Measurements from ENCODE around the gene CCDC63.
"Not testable (repeated sequence)": the region's sequence is repeated elsewhere in the genome, so short reads cannot be mapped to it uniquely, and the experiment has no call there.

Gene CCDC63

GRCh38 chr12:110940296-110940695 lies 93.5 kb downstream of the CCDC63 start:
- TF ChIP-seq MYC (IDR thresholded peaks at IDR 0.05; ENCODE audit: low read depth, low read length) = no peak
- no peak for TF ChIP-seq MAX (IDR thresholded peaks at IDR 0.05; ENCODE audit: low read depth, low read length)
- TF ChIP-seq POLR2A (IDR thresholded peaks at IDR 0.05; ENCODE audit: extremely low read depth, insufficient read length) = no peak
- TF ChIP-seq, protein P1, sequence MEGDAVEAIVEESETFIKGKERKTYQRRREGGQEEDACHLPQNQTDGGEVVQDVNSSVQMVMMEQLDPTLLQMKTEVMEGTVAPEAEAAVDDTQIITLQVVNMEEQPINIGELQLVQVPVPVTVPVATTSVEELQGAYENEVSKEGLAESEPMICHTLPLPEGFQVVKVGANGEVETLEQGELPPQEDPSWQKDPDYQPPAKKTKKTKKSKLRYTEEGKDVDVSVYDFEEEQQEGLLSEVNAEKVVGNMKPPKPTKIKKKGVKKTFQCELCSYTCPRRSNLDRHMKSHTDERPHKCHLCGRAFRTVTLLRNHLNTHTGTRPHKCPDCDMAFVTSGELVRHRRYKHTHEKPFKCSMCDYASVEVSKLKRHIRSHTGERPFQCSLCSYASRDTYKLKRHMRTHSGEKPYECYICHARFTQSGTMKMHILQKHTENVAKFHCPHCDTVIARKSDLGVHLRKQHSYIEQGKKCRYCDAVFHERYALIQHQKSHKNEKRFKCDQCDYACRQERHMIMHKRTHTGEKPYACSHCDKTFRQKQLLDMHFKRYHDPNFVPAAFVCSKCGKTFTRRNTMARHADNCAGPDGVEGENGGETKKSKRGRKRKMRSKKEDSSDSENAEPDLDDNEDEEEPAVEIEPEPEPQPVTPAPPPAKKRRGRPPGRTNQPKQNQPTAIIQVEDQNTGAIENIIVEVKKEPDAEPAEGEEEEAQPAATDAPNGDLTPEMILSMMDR (IDR thresholded peaks at IDR 0.05; ENCODE audit: low read depth, low read length) = no peak
- no peak overlapping the region for H3K4me3 ChIP-seq (ENCODE audit: low read depth, low read length)
- no peak for DNase-seq (ENCODE audit: low read depth)

DNA sequence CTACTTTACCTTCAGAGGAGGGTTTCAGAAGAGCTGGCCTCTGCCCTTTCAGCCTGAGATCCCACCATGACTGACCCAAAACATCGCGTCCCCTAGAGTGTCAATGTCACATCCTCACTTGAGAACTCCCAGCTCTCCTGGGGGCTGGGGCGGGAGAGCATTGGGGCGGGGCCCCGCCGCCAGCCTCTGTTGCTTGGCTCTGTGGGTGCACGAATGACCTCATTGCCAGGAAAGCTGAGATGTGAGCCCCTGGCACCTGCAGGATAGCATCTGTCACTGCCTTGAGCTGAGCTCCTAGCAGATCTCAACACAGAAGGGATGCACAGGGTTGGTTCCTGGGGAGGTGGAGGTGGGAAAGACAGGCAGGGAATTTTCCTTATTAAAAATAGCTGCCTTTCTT lies 94.1 kb downstream of the CCDC63 start:
- no peak for DNase-seq (ENCODE audit: low read depth)
- TF ChIP-seq MYC (IDR thresholded peaks at IDR 0.05; ENCODE audit: low read depth, low read length) = no peak
- TF ChIP-seq, protein P1 (IDR thresholded peaks at IDR 0.05; ENCODE audit: low read depth, low read length) = no peak
- no peak for TF ChIP-seq MAX (IDR thresholded peaks at IDR 0.05; ENCODE audit: low read depth, low read length)
- TF ChIP-seq POLR2A (IDR thresholded peaks at IDR 0.05; ENCODE audit: extremely low read depth, insufficient read length) = no peak

DNA sequence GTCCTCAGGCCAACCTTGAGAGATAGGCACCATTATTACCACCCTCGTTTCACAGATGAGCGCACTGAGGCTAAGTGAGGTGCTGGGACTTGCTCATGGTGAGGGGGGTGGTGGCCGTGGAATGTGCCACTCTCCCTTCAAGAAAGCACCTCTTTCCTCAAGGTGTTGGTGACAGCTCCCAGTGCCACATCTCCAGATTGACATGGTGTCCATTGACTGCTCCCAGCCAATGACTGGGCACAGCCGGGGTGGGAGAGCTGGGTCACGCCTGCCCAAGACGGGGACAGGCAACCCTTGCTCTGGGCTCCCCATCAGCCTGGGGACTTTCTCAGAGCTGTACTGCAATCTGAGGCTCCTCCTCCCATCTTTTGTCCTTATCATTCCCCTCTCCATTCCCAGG lies 94.6 kb downstream of the CCDC63 start:
- TF ChIP-seq POLR2A (IDR thresholded peaks at IDR 0.05; ENCODE audit: extremely low read depth, insufficient read length) (no peak), MAX (IDR thresholded peaks at IDR 0.05; ENCODE audit: low read depth, low read length) (no peak), MYC (IDR thresholded peaks at IDR 0.05; ENCODE audit: low read depth, low read length) (no peak)
- TF ChIP-seq, protein P1 (IDR thresholded peaks at IDR 0.05; ENCODE audit: low read depth, low read length) = no peak
- H3K4me3 ChIP-seq (ENCODE audit: low read depth, low read length) = no peak overlapping the region
- DNase-seq (ENCODE audit: low read depth) = no peak

More for the DNA sequence above, 94.1 kb downstream of the CCDC63 start:
- H3K4me3 ChIP-seq (ENCODE audit: low read depth, low read length) = no peak overlapping the region

DNA sequence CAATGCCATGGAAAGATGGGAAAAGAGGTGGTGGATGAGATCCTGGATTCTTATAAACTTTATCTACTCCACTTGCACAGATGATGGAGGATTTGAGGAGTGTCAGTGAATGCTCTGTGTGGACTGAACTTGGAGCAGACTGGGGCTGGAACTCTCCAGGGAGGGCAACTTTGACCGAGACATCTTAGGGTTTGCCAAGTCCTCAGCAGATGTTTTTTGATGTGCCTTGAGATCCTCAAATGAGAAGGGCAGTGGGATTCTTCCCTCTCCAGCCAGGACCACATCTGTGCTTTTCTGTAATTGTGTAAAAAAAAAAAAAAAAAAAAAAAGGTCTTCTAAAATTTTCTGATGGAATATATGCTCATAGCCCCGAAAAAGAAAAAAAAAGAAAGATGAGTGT lies 96.6 kb downstream of the CCDC63 start:
- no peak overlapping the region for H3K4me3 ChIP-seq (ENCODE audit: low read depth, low read length)
- no peak for DNase-seq (ENCODE audit: low read depth)
- no peak for TF ChIP-seq POLR2A (IDR thresholded peaks at IDR 0.05; ENCODE audit: extremely low read depth, insufficient read length)
- TF ChIP-seq MAX (IDR thresholded peaks at IDR 0.05; ENCODE audit: low read depth, low read length) = no peak
- TF ChIP-seq, protein P1 (IDR thresholded peaks at IDR 0.05; ENCODE audit: low read depth, low read length) = no peak

DNA sequence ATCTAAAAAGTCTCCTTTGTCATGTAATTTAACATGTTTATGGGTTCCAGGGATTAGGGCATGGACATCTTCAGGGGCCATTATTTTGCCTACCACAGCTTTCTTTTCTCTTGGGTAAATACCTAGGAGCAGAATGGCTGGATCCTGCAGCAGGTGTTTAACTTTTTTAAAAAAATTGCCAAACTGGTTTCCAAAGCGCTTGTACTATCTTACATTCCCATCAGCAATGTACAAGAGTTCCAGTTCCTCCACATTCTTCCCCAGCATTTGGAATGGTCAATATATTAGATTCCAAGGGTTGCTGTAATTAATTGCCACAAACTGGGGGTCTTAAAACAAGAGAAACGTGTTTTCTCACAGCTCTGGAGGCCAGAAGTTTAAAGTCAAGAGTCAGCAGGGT lies 101.3 kb downstream of the CCDC63 start:
- no peak overlapping the region for H3K4me3 ChIP-seq (ENCODE audit: low read depth, low read length)
- TF ChIP-seq MAX (IDR thresholded peaks at IDR 0.05; ENCODE audit: low read depth, low read length) = no peak
- TF ChIP-seq, protein P1 (IDR thresholded peaks at IDR 0.05; ENCODE audit: low read depth, low read length) = no peak
- TF ChIP-seq MYC (IDR thresholded peaks at IDR 0.05; ENCODE audit: low read depth, low read length) = no peak
- no peak for TF ChIP-seq POLR2A (IDR thresholded peaks at IDR 0.05; ENCODE audit: extremely low read depth, insufficient read length)
- no peak for DNase-seq (ENCODE audit: low read depth)

- not testable (repeated sequence) for H3K4me3 ChIP-seq (ENCODE audit: low read depth, low read length); DNase-seq (ENCODE audit: low read depth)
Measured at GRCh38 chr12:110950466-110950865, 103.7 kb downstream of the CCDC63 start.

GRCh38 chr12:110950867-110951266 lies 104.1 kb downstream of the CCDC63 start:
- H3K4me3 ChIP-seq (ENCODE audit: low read depth, low read length); DNase-seq (ENCODE audit: low read depth): not testable (repeated sequence)

Data from NB4 (cell line).